ENCODE data around the gene RERE. TPM values are rescaled to one million over a fixed set of nuclear protein-coding genes. Genes with fewer than 3 reads are reported as not detected.

The RERE gene
- total RNA-seq, 1 donor from 2014 or later = 17.4 TPM

GRCh38 chr1:8552820-8553397 lies 264.5 kb downstream of the RERE start:
- no peak for DNase-seq (ENCODE audit: low read depth)

DNA sequence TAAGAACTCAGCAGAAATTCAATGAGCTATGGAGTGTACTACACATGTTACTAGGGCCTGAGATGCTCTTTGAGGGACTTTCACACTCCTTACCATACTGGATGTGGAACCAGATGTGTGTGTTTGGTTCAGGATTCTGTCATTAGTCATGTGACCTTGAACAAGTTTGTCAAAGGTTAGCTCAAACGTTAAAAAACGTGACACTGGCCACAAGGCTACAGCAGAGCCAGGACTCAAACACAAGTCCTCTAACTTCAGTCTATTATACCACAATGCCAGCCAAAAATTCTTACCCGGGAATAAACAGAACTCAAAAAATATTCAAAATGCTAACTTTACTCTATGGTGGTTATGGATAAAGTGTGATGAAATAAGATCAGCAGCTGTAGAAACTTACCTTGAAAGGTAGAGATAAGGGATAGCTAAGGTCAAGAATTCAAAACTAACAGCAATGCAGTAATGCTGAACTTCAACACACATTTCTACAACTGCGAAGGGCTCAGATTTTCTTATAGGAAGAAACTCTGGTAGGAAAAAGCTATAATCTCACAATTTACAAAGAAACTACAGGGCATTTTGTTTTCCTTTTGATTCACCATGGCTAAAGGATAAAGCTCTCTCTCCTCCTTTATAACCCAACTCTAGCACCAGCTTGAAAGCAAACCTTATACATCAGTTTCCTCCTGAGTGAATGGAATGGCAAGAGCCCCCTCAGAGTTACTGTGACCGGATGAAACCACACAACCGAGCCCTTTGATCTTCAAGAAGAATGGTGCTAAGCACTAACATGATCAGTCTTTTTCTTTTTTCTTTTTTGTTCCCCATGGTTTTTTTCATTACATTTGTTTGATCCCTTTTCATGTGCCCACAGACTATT lies 265.6 kb downstream of the RERE start:
- DNase-seq (ENCODE audit: low read depth) = no peak

DNA sequence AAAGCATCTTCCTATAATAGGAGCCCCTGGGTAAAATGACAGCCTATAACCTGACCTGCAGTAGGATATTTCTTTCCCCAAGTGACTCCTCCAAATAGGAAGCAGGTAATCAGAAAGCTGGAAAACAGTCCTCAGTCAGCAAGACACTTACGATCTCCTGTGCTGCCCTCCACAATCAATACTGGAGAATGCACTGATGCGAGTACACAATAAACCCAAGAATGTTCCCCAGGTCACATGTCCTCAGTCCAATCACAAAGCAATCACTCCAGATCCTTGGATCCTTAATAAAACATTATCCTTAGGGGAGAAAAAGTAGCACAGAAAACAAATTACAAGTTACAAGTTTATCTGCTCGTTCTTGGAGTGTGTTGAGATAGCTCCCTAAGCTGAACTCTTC lies 266.4 kb downstream of the RERE start:
- DNase-seq (ENCODE audit: low read depth) = no peak

DNA sequence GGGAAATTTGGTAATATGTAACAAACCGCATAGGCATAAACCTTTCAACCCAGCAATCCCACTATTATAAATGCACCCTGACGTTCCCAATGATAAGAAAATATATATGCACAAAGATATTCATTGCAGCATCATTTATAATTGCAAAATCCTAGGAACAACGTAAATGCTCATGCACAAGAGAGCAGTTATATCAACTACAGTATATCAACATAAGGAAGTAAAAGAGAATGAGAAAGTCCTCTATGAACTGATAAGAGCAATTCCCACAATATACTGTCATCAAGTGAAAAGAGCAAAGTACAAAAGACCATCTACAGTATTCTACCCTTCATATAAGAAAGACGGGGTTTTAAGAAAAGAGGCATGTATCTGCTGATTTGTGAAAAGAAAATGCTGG lies 269.6 kb downstream of the RERE start:
- no peak for DNase-seq (ENCODE audit: low read depth)

- DNase-seq (ENCODE audit: low read depth) = no peak
Observed at GRCh38 chr1:8545078-8545477, 272.4 kb downstream of the RERE start.

DNA sequence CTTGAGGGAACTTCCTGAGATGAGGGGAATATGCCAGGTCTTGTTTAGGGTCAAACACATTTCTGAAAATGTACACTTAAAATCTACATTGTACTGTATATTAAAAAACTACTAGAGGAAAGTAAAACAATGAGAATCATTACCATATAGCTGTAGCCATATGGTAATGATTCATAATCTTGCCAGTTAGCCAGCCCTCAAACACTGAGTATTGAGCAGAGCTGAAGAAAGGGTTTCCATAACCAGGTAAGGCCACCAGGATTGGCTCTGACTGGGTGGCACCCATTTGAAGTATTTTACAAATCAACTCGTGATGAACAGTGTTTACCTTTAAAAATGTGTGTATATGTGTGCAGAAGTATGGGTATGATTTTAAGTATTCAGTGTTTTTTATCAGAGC lies 272.8 kb downstream of the RERE start:
- DNase-seq (ENCODE audit: low read depth) = no peak

- DNase-seq (ENCODE audit: low read depth) = no peak
Observed at GRCh38 chr1:8543965-8544364, 273.5 kb downstream of the RERE start.

DNA sequence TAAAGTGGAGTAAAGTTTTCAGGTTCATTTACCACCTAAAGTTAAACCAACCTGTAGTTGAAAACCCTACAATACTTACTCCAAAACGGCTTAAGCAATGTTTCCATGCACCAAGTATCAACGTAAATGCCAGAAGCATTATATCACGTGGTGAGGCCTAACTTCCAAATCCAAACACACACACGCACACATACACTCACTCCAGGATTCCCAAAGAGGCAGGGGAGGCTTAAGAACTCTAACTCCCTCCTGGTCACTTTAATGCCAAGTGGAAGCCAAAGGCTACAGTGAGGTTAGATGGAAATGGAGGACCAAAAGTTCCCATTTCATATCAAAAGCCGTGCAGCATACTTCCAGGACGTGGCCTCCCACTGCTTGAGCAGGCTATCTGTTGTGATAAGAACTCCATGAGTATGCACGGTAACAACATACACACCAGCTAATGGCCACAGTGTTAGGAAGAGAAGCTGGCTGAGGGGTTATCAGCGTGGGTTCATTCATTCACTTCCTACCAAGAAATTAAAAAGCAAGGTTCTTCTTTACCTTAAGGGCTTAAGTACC lies 275.4 kb downstream of the RERE start:
- no peak for DNase-seq (ENCODE audit: low read depth)

GRCh38 chr1:8540971-8541370 lies 276.5 kb downstream of the RERE start:
- DNase-seq (ENCODE audit: low read depth) = no peak

- peak; percentile 39 for DNase-seq (ENCODE audit: low read depth)
Observed at GRCh38 chr1:8540261-8540941, 277.0 kb downstream of the RERE start.

DNA sequence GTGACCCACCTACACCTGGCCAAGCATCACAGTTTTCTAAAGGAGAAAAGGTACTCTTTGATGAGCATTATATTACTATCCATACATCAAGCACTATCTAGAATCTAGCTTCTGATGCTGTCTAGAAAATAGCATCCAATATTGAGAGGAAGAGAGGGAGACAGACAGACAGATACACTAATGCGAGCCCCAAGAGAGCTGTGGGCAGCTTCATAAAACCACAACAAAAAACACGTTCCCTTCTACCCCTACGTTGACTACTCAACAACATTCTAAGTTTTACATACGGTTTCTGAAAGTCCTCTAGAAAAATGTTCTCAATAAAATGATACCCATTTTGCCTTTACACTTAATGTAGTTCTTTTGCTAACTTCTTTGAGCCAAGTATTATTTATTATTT lies 277.8 kb downstream of the RERE start:
- no peak for DNase-seq (ENCODE audit: low read depth)

- DNase-seq (ENCODE audit: low read depth) = no peak
Observed at GRCh38 chr1:8538502-8538901, 278.9 kb downstream of the RERE start.

DNA sequence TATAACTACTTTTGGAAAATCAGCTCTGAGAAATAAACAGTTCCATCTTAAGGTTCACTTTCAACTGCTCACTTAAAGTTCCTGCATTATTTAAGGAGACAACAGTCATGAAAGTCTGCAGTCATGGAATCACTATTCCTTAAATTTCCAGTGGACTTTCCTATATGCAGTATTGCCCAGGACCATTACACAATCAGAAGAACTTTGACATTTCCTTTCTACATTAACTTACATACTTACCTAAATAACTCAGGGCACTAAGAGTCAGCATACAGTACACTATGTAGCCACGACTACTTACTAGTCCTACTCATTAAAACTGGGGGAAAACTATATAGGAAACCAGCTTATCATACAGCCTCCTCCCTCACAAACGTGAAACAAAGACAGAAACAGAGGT lies 279.4 kb downstream of the RERE start:
- DNase-seq (ENCODE audit: low read depth) = no peak

DNA sequence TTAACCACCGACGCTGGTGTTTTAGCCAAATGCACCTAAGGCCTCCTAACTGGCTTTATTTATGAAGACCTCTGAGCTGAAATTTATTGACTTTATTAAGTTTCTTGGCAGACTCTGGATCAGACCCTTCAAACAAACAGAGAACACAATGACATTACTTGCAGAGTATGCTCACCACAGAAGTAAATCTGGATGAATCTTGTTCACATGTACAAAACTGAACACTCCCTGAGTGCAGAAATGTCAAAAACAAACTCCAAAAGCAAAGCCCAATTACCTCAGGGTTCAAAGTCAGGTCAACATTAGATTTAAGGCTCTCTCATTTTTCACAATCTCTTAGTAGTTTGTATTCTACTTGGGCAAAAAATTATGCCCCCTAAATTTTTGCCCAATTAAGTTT lies 280.9 kb downstream of the RERE start:
- no peak for DNase-seq (ENCODE audit: low read depth)

GRCh38 chr1:8533907-8534306 lies 283.5 kb downstream of the RERE start:
- DNase-seq (ENCODE audit: low read depth) = no peak

DNA sequence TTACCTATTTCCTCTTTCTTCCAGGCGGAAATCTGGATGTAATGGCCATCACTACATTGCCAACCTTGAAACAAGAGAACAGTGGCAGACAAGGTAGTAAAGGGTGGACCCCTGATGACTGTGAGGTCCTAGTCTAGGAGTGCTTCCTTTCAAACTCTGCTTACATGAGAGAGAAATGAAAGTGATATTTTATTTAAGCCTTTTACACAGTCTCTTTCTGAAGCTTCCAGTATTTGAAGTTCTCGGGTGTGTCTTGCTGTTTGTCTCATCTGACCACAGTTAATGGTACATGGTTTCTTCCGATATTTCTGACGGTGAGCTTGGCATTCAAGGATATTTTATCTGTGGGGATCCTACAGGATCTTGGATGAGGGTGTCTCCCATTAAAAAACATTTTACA lies 284.3 kb downstream of the RERE start:
- no peak for DNase-seq (ENCODE audit: low read depth)

DNA sequence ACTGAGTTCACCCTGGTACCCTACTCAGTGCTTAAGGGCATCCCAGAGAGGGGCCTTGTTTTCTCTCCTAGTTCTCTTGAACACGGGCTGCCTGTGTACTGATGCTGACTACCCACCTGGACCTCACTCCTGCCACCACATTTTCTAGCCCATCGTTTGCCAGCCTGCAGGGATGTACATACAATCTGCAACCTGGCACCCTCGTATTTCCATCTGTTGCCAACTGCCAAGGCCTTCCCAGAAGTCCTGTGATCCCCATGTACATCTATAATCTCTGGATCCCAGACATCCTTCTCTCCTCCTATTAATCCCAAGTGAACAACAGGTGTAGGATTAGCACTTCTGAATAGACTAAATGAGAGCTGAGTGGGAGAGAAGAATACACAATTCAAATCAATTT lies 287.5 kb downstream of the RERE start:
- no peak for DNase-seq (ENCODE audit: low read depth)

DNA sequence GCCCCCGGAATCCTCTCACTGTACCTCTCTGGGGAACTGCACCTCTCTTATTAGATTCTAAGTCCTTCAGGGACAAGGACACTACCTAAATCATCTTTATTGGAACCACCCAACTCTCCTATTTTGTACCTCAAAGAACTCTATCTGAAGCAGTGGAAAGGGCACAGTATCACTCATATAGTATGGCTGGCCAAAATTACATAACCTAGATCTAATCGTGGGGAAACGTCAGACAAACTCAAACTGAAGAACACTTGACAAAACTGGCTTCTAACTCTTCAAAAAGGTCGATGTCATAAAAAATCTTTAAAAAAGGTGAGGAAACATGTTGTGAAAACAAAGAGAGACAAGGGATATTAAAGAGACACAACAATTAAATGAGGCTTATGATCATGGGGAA lies 289.5 kb downstream of the RERE start:
- no peak for DNase-seq (ENCODE audit: low read depth)

DNA sequence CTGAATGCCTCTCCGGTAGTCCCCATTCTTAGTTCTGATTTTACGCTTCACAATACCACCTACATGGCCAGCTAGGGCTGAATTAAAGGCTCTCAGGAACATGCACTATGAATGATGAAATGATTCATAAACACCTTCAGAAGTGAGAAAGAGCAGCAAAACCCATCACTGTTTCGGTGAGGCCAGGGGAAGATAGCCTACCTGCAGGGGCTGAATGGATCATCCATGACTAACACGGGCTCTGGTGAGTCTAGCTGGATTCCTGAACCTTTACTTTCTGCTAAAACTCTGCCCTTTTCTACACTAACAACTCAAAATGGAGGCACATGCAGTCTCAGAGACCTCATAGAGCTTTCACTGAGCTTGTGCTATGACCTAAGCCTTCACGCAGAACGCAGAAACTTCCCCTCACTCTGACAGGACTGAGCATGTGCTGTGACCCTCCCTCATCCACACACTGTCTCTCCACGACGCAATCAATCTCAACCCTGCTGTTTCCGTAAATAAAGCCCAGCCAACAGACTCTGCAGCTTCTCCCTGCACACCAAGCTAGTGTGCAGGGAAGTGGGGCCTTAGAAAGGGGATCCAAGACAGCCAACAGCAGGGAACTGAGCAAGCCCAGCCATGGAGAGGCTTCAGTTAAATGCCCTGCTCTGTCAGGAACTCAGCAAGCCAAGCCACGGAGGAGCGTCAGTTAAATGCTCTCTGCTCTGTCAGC lies 291.7 kb downstream of the RERE start:
- DNase-seq (ENCODE audit: low read depth) = peak; percentile 97

DNA sequence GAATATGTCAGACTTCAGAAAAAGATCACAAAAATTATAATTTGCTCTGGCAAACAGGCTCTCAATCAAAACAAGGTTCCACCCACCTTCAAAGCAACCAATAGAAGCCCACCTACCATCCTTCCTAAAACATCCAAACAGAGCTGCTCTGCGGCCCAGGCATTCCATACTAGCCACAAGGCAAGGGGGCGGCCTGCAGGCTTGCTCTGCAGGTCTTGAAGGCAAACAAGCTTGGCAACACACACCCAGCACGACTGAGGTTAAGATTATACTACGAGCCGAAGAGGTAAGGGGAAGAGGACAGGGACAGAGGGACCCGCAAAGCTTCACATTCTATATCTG lies 292.3 kb downstream of the RERE start:
- peak; percentile 69 for DNase-seq (ENCODE audit: low read depth)

GRCh38 chr1:8524627-8525157 lies 292.7 kb downstream of the RERE start:
- DNase-seq (ENCODE audit: low read depth) = no peak
